Gastrocnemius medialis (tissue), 4 donors: Measurements from ENCODE around the gene TSPAN9. TPM values are rescaled to one million over a fixed set of nuclear protein-coding genes. Genes with fewer than 3 reads are reported as not detected.

Experiments used
- ATAC-seq, 2 donors: fragments of 150-250 bp; one replicate each; pipeline ENCODE4 v1.9.1; 2016
- DNase-seq, 2 donors: peaks; one replicate each; pipeline ENCODE4 v3.0.0-alpha.2; 2019
- H3K27ac ChIP-seq, 4 donors: fragments of 200-600 bp; sonication (generic); 1 replicate in 1 of 4; 2 replicates in 3 of 4; pipeline ENCODE4 v1.5.1; 2016 to 2018; ENCODE audit warnings: mild to moderate bottlenecking in 2 of 4, moderate library complexity in 1 of 4
- H3K27me3 ChIP-seq, 3 donors: fragments of 200-600 bp; sonication (generic) in 2 of 3; 1 replicate in 1 of 3; 2 replicates in 2 of 3; pipeline versions ENCODE4 v1.5.1 to v1.6.0; 2016 to 2019; ENCODE audit warnings: mild to moderate bottlenecking in 1 of 3, moderate library complexity in 1 of 3
- H3K36me3 ChIP-seq, 2 donors: fragments of 200-600 bp; sonication (generic) in 1 of 2; one replicate each; pipeline ENCODE4 v1.5.1; 2017 to 2018
- H3K4me1 ChIP-seq, 2 donors: fragments of 200-600 bp; sonication (generic) in 1 of 2; one replicate each; pipeline ENCODE4 v1.5.1; 2016 to 2017; ENCODE audit warnings: mild to moderate bottlenecking in 2 of 2
- H3K4me3 ChIP-seq, 4 donors: fragments of 200-600 bp; sonication (generic) in 3 of 4; 1 replicate in 1 of 4; 2 replicates in 3 of 4; pipeline ENCODE4 v1.5.1; 2016 to 2019; ENCODE audit warnings: mild to moderate bottlenecking in 2 of 4
- H3K9me3 ChIP-seq, 3 donors: fragments of 200-600 bp; sonication (generic) in 2 of 3; 1 replicate in 1 of 3; 2 replicates in 2 of 3; pipeline ENCODE4 v1.5.1; 2016 to 2019
- POLR2A ChIP-seq, 2 donors: fragments of 450-650 bp; IDR thresholded peaks; one replicate each; pipeline ENCODE4 v1.6.1; 2017; ENCODE audit warnings: antibody characterized with exemption in 2 of 2, mild to moderate bottlenecking in 2 of 2, moderate library complexity in 2 of 2
- in situ Hi-C, 4 donors: fragments of 200-750 bp; cut with MboI; loops; one replicate each; pipeline versions ENCODE4 v1.15.0 to v1.8.0; 2017; ENCODE audit warnings: low sequenced_read_pairs in 4 of 4
- intact Hi-C: fragments of 100-400 bp; cut with DNase I; formaldehyde crosslinking; loops from one replicate; pipeline ENCODE4 v1.15.1; 2023; ENCODE audit warnings: low total_unique reads
- total RNA-seq, 4 donors: library from RNA; depleted of rRNA; stranded (reverse); fragments of >200 nt; gene quantifications; one replicate each; pipeline versions ENCODE4 v1.1.0 to v1.2.3, GENCODE V29; 2016
- TF ChIP-seq, protein P1 (sequence below), 5 experiments: fragments of 450-650 bp in 3 of 5; fragments of 200-600 bp in 2 of 5; sonication (generic) in 2 of 5; IDR thresholded peaks in 4 of 5; conservative IDR thresholded peaks in 1 of 5; 1 replicate in 4 of 5; 2 replicates in 1 of 5; pipeline ENCODE4 v1.5.1; 2016 to 2019; ENCODE audit warnings: antibody characterized with exemption in 5 of 5, mild to moderate bottlenecking in 3 of 5, moderate library complexity in 3 of 5

The TSPAN9 gene
- total RNA-seq, 4 donors from 2014 or later: 4.7 to 9.4 (median 7.4) TPM

DNA sequence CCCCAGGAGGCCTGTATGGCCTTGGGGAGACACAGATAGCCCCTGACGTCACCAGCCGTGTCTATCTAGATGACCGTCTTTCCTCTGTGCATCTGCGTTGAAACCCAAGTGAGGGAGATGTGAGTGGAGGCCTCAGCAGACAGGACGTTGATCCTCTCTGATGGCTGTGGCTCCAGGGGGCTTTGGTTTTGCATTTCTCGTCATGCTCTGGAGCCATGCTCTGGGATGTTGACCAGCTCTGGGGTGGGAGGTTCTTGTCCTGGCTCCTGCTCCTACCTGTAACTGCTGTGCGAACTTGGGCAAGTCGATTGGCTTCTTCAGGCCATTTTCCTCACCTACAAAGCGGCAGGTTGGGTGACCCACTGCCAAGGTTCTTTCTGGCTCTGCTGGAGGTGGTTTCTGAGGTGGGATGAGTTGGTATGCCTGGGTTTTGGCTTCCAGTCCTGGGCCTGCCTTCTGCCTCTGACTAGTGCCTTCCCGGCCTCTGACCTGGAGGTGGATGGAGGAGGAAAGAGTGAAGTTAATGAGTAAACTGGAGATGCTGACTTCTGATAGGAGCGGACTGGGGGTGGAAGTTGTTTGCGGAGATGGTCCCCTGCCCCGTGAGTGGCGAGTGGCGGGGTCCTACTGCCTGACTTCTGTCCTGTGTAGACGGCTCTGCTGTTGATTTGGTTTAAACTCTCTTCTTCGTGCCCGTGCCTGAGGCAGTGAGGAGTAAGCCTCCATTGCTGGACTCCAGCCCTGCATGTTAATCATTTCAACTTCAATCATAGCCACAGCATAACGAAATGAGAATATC is 8.4 kb downstream of the TSPAN9 start:
- peaks cover 9 to 13% of the 10 kb centered on the region in 2 donors for H3K4me1 ChIP-seq
- H3K27ac ChIP-seq: peak overlapping the region in 3 of 4 donors; percentile 18 to 55 (median 49)
- H3K27me3 ChIP-seq: no peaks in the 10 kb centered on the region
- H3K36me3 ChIP-seq: no peaks in the 10 kb centered on the region
- ATAC-seq (no peak), DNase-seq (no peak)
- H3K9me3 ChIP-seq: no peaks in the 10 kb centered on the region
- no peak overlapping the region for H3K4me3 ChIP-seq
- TF ChIP-seq, protein P1, sequence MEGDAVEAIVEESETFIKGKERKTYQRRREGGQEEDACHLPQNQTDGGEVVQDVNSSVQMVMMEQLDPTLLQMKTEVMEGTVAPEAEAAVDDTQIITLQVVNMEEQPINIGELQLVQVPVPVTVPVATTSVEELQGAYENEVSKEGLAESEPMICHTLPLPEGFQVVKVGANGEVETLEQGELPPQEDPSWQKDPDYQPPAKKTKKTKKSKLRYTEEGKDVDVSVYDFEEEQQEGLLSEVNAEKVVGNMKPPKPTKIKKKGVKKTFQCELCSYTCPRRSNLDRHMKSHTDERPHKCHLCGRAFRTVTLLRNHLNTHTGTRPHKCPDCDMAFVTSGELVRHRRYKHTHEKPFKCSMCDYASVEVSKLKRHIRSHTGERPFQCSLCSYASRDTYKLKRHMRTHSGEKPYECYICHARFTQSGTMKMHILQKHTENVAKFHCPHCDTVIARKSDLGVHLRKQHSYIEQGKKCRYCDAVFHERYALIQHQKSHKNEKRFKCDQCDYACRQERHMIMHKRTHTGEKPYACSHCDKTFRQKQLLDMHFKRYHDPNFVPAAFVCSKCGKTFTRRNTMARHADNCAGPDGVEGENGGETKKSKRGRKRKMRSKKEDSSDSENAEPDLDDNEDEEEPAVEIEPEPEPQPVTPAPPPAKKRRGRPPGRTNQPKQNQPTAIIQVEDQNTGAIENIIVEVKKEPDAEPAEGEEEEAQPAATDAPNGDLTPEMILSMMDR (IDR thresholded peaks at IDR 0.05 in 4 of 5, conservative IDR thresholded peaks at IDR 0.05 in 1 of 5): no peak
- TF ChIP-seq POLR2A (IDR thresholded peaks at IDR 0.05): no peak
- intact Hi-C loops: no loop called here
- in situ Hi-C loops: no loop called here

DNA sequence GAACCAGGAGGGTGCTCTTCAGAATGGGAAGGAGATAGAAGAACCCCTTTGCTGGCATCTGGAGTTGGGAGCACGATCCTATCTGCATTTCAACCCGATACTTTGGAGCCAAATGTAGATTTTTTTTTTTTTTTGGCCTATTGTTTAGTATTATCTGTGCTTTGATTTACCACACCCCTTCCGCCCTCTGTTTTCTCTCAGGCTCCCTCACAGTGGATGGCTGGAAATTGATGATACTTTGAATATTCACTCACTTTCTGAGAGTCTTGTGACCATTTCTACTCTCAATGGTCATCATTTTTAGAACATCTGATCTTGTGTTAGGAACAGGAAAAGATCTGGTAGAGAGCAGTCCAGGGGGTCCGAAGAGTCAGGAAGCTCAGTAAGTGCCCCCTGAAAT is 9.0 kb downstream of the TSPAN9 start:
- in situ Hi-C loops (no loop called here), intact Hi-C loops (no loop called here)
- ATAC-seq (no peak), DNase-seq (no peak)
- Histone ChIP-seq H3K27ac (peak overlapping the region in 2 of 4 donors; percentile 49 to 55), H3K27me3 (no peaks in the 10 kb centered on the region), H3K36me3 (no peaks in the 10 kb centered on the region), H3K9me3 (no peaks in the 10 kb centered on the region), H3K4me3 (no peak overlapping the region), H3K4me1 (peaks cover 9 to 13% of the 10 kb centered on the region in 2 donors)
- TF ChIP-seq, protein P1 (IDR thresholded peaks at IDR 0.05 in 4 of 5, conservative IDR thresholded peaks at IDR 0.05 in 1 of 5): no peak
- no peak for TF ChIP-seq POLR2A (IDR thresholded peaks at IDR 0.05)

DNA sequence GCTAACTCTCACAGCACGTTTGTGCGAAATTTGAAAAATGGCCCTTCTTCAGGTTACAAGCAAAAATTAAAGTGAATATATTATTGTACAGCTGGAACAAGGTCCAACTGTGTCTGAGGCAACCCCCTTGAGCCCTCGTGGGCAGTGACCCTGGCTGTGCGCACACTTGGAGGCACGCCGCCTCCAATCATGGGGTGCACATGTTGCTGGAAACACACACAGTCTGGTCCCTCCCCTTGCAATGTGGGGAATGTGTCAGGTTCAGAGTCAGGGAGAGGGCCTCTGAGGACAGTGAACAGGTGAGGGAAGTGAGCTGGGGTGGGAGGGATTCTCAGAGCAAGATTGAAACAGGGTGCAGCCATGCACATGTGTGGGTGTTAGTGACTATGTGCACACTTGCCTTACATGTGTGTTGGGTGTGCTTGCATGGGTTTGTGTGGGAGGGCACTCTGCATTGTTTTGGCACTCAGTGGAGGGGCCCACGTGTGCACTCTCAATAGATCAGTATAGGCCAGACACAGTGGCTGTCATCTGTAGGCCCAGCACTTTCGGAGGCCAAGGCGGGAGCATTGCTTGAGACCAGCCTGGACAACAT is 9.6 kb downstream of the TSPAN9 start:
- intact Hi-C loops: no loop called here
- no peaks in the 10 kb centered on the region for H3K27me3 ChIP-seq
- in situ Hi-C loops: no loop called here
- H3K4me1 ChIP-seq: peaks cover 9 to 15% of the 10 kb centered on the region in 2 donors
- H3K4me3 ChIP-seq: no peak overlapping the region
- no peaks in the 10 kb centered on the region for H3K36me3 ChIP-seq
- no peaks in the 10 kb centered on the region for H3K9me3 ChIP-seq
- ATAC-seq (no peak), DNase-seq (no peak)
- peak overlapping the region in 2 of 4 donors; percentile 49 to 55 for H3K27ac ChIP-seq
- TF ChIP-seq, protein P1 (IDR thresholded peaks at IDR 0.05 in 4 of 5, conservative IDR thresholded peaks at IDR 0.05 in 1 of 5): no peak
- TF ChIP-seq POLR2A (IDR thresholded peaks at IDR 0.05): no peak

DNA sequence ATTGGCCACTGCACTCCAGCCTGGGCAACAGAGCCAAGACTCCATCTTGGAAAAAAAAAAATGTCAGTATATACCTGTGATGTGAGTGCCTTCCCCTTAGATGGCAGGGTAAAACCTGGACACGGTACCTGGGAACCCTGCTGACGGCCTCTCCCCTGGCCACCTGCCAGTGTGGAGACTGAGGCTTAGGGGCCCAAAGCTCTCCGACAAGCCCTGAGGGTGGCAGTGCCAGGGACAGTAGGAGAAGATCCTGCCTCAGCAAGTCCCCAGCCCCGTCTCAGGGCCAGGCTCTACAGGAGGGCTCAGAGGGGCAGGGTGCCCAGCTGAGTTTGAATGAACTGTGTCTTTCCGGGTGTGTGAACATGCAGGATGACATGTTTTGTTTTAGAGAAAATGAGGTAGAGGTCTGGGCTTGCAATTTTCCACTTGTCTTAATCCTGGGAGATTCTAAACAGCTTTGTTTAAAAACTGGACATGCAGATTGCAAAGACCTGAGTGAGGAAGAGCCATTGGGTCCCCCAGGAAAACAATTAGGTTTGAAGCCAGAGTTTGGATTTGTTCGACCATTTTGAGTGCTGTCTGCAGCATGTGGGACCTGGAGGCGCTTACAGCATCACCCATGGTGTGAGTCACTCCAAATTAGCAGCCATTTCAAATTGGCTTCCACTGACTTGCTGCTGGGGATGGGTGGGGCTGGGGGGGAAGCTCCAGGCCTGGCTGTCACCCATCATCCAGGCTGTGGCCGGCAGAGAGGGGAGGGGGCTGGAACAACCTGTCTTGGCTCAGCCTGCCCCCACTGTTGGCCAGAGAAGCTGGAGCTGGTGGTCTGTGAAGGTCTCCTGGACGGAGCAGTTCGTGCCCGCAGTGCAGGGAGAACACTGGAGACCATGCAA is 10.8 kb downstream of the TSPAN9 start:
- Histone ChIP-seq H3K9me3 (no peaks in the 10 kb centered on the region), H3K36me3 (no peaks in the 10 kb centered on the region), H3K27me3 (no peaks in the 10 kb centered on the region), H3K4me1 (peaks cover 9 to 16% of the 10 kb centered on the region in 2 donors), H3K27ac (no peak overlapping the region), H3K4me3 (no peak overlapping the region)
- ATAC-seq (no peak), DNase-seq (no peak)
- intact Hi-C loops (no loop called here), in situ Hi-C loops (no loop called here)
- TF ChIP-seq, protein P1 (IDR thresholded peaks at IDR 0.05 in 4 of 5, conservative IDR thresholded peaks at IDR 0.05 in 1 of 5): no peak
- no peak for TF ChIP-seq POLR2A (IDR thresholded peaks at IDR 0.05)
